OCI-LY3 (cell line): ENCODE data around the gene NAE1.

Source experiments
- H2AFZ ChIP-seq: fragments of 200-600, 300-600 bp; shearing (Covaris generic); 2 replicates; pipeline ENCODE4 v1.6.0; 2014; ENCODE audit warnings: antibody characterized with exemption, low read depth, low read length
- H3K27ac ChIP-seq: fragments of 200-600, 300-600 bp; sonication (generic); 2 replicates; pipeline ENCODE4 v1.5.1; 2014; ENCODE audit warnings: mild to moderate bottlenecking, low read length, moderate library complexity, mixed read lengths
- H3K27me3 ChIP-seq: fragments of 200-600, 300-600 bp; sonication (generic); 2 replicates; pipeline ENCODE4 v1.6.1; 2014; ENCODE audit warnings: low read depth, low read length, mixed read lengths
- H3K36me3 ChIP-seq: fragments of 200-600, 300-600 bp; sonication (generic); replicated peaks from 2 replicates; pipeline ENCODE3; 2014; ENCODE audit warnings: low read depth, low read length, mixed read lengths
- H3K4me1 ChIP-seq: fragments of 300-600, 200-600 bp; sonication (generic); 2 replicates; pipeline ENCODE4 v1.6.1; 2014; ENCODE audit warnings: low read length, mixed read lengths
- H3K4me2 ChIP-seq: fragments of 200-600, 300-600 bp; sonication (generic); 2 replicates; pipeline ENCODE4 v1.6.1; 2014; ENCODE audit warnings: low read length, mixed read lengths
- H3K4me3 ChIP-seq: fragments of 300-600, 200-600 bp; sonication (generic); 2 replicates; pipeline ENCODE4 v1.5.1; 2014; ENCODE audit warnings: antibody characterized with exemption, mild to moderate bottlenecking, low read length, moderate library complexity
- H3K79me2 ChIP-seq: fragments of 300-600, 200-600 bp; shearing (Covaris generic); 2 replicates; pipeline ENCODE4 v1.6.1; 2014; ENCODE audit warnings: mild to moderate bottlenecking, low read length, mixed read lengths
- H3K9ac ChIP-seq: fragments of 300-600, 200-600 bp; shearing (Covaris generic); 2 replicates; pipeline ENCODE4 v1.6.0; 2014; ENCODE audit warnings: mild to moderate bottlenecking, low read length, moderate library complexity
- H3K9me3 ChIP-seq: fragments of 200-600, 300-600 bp; shearing (Covaris generic); 2 replicates; pipeline ENCODE4 v1.6.1; 2014; ENCODE audit warnings: low read length, mixed read lengths; ENCODE audit not compliant: insufficient read depth
- H4K20me1 ChIP-seq: fragments of 200-600, 300-600 bp; sonication (generic); 2 replicates; pipeline ENCODE4 v1.6.1; 2016; ENCODE audit warnings: low read length, mixed read lengths; ENCODE audit not compliant: insufficient read depth
- CTCF ChIP-seq: fragments of 200-600, 300-600 bp; sonication (generic); IDR thresholded peaks from 2 replicates; pipeline ENCODE4 v1.5.1; 2014; ENCODE audit warnings: antibody characterized with exemption, low read length, low read depth
- EZH2phosphoT487 ChIP-seq: fragments of 200-600 bp; shearing (Covaris generic); IDR thresholded peaks from 2 replicates; pipeline ENCODE4 v1.6.1; 2018; ENCODE audit warnings: antibody characterized with exemption, mixed run types, low read depth

NAE1 gene

DNA sequence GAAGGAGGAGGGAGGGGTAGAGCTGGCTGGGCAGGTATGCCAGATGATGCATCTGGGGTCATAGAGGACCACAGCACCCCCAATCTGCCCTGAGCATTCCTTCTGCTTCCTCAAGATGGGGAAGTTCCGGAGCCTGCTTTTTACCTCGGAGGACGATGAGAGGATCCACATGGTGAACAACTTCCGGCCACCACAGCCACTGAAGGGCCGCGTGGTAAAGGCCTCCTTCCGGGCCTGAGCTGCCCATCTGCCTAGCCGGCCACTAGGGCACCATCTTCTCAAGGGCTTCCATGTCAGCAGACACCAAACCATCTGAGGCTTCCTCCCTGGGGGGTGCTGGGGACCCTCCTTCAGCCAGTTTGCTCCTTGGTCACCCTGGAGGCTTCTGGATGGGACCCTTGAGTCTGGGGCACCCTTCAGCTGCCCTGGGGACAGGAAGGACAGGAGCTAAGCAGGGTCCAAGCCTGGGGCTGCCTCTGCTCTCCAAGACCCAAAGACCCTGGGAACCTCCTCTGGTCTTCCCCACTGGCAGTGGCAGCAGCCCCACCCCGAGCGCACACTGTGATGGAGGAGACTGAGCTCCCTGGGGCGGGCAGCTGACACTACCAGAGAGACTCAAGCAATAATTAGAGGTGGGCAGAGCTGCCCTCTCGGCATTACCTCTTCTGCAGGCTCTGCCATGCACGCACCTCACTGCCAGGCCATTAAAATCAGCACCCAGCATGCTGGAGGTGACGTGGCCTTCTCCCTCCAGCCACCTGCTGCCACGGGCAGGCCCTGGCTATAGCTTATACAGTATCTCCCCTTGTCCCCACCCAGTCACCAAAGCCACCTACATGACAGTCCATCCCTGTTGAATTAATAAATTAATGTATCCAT, 22.7 kb upstream of the NAE1 start:
- no peaks in the 10 kb centered on the region for H4K20me1 ChIP-seq
- no peaks in the 10 kb centered on the region for H3K9me3 ChIP-seq
- no peaks in the 10 kb centered on the region for H3K79me2 ChIP-seq
- no peak overlapping the region for H3K9ac ChIP-seq
- no peak overlapping the region for H3K4me3 ChIP-seq
- TF ChIP-seq EZH2phosphoT487: no peak
- TF ChIP-seq CTCF: no peak
- H3K27ac ChIP-seq: no peak overlapping the region
- H3K27me3 ChIP-seq: 0 out of 2 replicates have a peak, but pooled peaks cover 3% of the 10 kb centered on the region
- H3K36me3 ChIP-seq: no peaks in the 10 kb centered on the region
- peaks cover 8% of the 10 kb centered on the region for H3K4me1 ChIP-seq
- H3K4me2 ChIP-seq: no peak overlapping the region
- no peak overlapping the region for H2AFZ ChIP-seq

- H3K4me2 ChIP-seq: no peak overlapping the region
- H4K20me1 ChIP-seq: no peaks in the 10 kb centered on the region
- no peaks in the 10 kb centered on the region for H3K36me3 ChIP-seq
- no peak overlapping the region for H2AFZ ChIP-seq
- TF ChIP-seq CTCF (no peak), EZH2phosphoT487 (no peak)
- H3K27me3 ChIP-seq: 0 out of 2 replicates have a peak, but pooled peaks cover 3% of the 10 kb centered on the region
- H3K9ac ChIP-seq: no peak overlapping the region
- H3K4me3 ChIP-seq: no peak overlapping the region
- H3K27ac ChIP-seq: no peak overlapping the region
- H3K9me3 ChIP-seq: no peaks in the 10 kb centered on the region
- no peaks in the 10 kb centered on the region for H3K79me2 ChIP-seq
- H3K4me1 ChIP-seq: peaks cover 10% of the 10 kb centered on the region
Observed at GRCh38 chr16:66851166-66851964, 20.6 kb upstream of the NAE1 start.

DNA sequence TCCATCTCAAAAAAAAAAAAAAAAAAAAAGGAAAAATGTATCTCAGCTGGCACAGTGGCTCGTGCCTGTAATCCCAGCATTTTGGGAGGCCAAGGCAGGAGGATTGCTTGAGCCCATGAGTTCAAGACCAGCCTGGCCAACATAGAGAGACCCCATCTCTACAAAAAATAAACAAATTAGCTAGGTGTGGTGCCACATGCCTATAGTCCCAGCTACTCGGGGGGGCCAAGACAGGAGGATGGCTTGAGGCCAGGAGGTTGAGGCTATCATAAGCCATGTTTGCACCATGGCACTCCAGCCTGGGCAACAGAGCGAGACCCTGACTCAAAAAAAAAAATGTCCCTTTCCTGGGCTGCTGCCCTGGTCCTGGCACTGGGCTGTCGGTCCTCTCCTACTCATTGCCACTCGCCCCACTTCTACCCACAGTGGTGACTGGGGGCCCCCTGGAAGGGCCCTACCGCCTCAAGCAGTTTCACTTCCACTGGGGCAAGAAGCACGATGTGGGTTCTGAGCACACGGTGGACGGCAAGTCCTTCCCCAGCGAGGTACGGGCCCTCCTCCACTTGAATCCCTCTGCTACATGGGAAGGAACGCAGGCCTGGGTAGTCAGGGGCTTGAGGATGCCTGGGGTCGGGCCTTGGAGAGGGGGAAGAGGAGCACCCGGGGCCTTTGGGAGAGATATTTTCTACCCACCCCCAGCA, 19.5 kb upstream of the NAE1 start:
- TF ChIP-seq EZH2phosphoT487: no peak
- no peak for TF ChIP-seq CTCF
- Histone ChIP-seq H2AFZ (no peak overlapping the region), H3K27ac (no peak overlapping the region), H3K27me3 (0 out of 2 replicates have a peak, but pooled peaks cover 8% of the 10 kb centered on the region), H3K9ac (0 out of 2 replicates have a peak overlapping the region, but pooled peaks have one; percentile 3), H3K79me2 (no peaks in the 10 kb centered on the region), H3K4me1 (peaks cover 20% of the 10 kb centered on the region), H3K4me2 (peak overlapping the region; percentile 33), H3K36me3 (no peaks in the 10 kb centered on the region), H3K9me3 (no peaks in the 10 kb centered on the region), H4K20me1 (no peaks in the 10 kb centered on the region), H3K4me3 (no peak overlapping the region)
